ENCODE measurements around the gene TBX21.

DNA sequence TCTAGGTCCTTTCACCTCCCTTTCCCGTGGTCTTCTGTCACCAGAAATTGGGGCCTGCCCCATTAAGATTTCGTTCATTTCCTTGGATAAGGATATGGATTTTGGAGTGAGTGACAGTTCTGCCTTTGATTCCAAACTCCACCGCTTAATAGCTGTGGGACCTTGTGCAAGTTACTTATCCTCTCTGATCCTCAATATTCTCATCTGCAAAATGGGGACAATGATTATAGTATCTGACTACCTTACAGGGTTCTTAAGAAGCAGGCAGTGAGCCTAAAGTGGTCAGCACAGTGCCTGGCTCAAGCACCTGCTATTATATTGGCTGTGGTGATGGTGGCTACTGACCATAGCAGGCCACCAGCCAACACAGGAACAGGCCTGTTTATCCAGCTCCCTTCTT lies 23.4 kb upstream of the TBX21 start:
- TF ChIP-seq, protein P1, sequence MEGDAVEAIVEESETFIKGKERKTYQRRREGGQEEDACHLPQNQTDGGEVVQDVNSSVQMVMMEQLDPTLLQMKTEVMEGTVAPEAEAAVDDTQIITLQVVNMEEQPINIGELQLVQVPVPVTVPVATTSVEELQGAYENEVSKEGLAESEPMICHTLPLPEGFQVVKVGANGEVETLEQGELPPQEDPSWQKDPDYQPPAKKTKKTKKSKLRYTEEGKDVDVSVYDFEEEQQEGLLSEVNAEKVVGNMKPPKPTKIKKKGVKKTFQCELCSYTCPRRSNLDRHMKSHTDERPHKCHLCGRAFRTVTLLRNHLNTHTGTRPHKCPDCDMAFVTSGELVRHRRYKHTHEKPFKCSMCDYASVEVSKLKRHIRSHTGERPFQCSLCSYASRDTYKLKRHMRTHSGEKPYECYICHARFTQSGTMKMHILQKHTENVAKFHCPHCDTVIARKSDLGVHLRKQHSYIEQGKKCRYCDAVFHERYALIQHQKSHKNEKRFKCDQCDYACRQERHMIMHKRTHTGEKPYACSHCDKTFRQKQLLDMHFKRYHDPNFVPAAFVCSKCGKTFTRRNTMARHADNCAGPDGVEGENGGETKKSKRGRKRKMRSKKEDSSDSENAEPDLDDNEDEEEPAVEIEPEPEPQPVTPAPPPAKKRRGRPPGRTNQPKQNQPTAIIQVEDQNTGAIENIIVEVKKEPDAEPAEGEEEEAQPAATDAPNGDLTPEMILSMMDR (IDR thresholded peaks at IDR 0.05) = no peak
- no peak for TF ChIP-seq POLR2A (IDR thresholded peaks at IDR 0.05)
